GM10847 (cell line): ENCODE results near the gene SELENOF.

Source experiments
- POLR2A ChIP-seq: IDR thresholded peaks from 2 replicates; pipeline ENCODE4 v1.6.1; 2011; ENCODE audit not compliant: insufficient read length; ENCODE audit errors: extremely low read depth

The SELENOF gene

GRCh38 chr1:86849756-86850155 is 64.2 kb downstream of the SELENOF start:
- no peak for TF ChIP-seq POLR2A

GRCh38 chr1:86848654-86849053 is 65.3 kb downstream of the SELENOF start:
- TF ChIP-seq POLR2A = no peak

- no peak for TF ChIP-seq POLR2A
These were observed 67.7 kb downstream of the SELENOF start for GRCh38 chr1:86846164-86846647.

- no peak for TF ChIP-seq POLR2A
These were observed 68.4 kb downstream of the SELENOF start for GRCh38 chr1:86845514-86845913.

GRCh38 chr1:86841116-86841515 is 72.8 kb downstream of the SELENOF start:
- no peak for TF ChIP-seq POLR2A

- TF ChIP-seq POLR2A = no peak
These were observed 80.3 kb downstream of the SELENOF start for GRCh38 chr1:86833461-86834215.

- no peak for TF ChIP-seq POLR2A
These were observed 81.5 kb downstream of the SELENOF start for GRCh38 chr1:86832433-86832832.

- TF ChIP-seq POLR2A = no peak
These were observed 84.6 kb downstream of the SELENOF start for GRCh38 chr1:86829321-86829720.

GRCh38 chr1:86828024-86828423 is 85.9 kb downstream of the SELENOF start:
- no peak for TF ChIP-seq POLR2A

- no peak for TF ChIP-seq POLR2A
These were observed 87.1 kb downstream of the SELENOF start for GRCh38 chr1:86826856-86827255.

GRCh38 chr1:86825319-86825718 is 88.6 kb downstream of the SELENOF start:
- TF ChIP-seq POLR2A = no peak

- TF ChIP-seq POLR2A = no peak
These were observed 90.0 kb downstream of the SELENOF start for GRCh38 chr1:86823821-86824500.

- TF ChIP-seq POLR2A = no peak
These were observed 90.5 kb downstream of the SELENOF start for GRCh38 chr1:86823386-86823785.

GRCh38 chr1:86822459-86822858 is 91.5 kb downstream of the SELENOF start:
- no peak for TF ChIP-seq POLR2A

- no peak for TF ChIP-seq POLR2A
These were observed 92.0 kb downstream of the SELENOF start for GRCh38 chr1:86821956-86822355.
